GM23248 (cell line): Measurements from ENCODE around the gene ZNF398. TPM values are rescaled to one million over a fixed set of nuclear protein-coding genes. Genes with fewer than 3 reads are reported as not detected.
A peak's percentile ranks its signal among the peaks of the same experiment; 100 is the strongest.

Experiments used
- DNase-seq: peaks from one replicate; pipeline ENCODE4 v3.0.0-alpha.2; 2015
- H2AFZ ChIP-seq: fragments of 200-600 bp; sonication (generic); 2 replicates; pipeline ENCODE4 v1.6.1; 2016; ENCODE audit warnings: antibody characterized with exemption
- H3F3A ChIP-seq: fragments of 200-600 bp; sonication (generic); 2 replicates; pipeline ENCODE4 v1.6.1; 2016; ENCODE audit warnings: mild to moderate bottlenecking, antibody characterized with exemption, mixed run types; ENCODE audit not compliant: insufficient read depth
- H3K27ac ChIP-seq: fragments of 200-600 bp; sonication (generic); 2 replicates; pipeline ENCODE4 v1.5.1; 2016; ENCODE audit warnings: mild to moderate bottlenecking
- H3K27me3 ChIP-seq: fragments of 200-600 bp; sonication (generic); replicated peaks from 2 replicates; pipeline ENCODE4 v1.6.1; 2016; ENCODE audit warnings: mild to moderate bottlenecking; ENCODE audit not compliant: insufficient read depth
- H3K36me3 ChIP-seq: fragments of 200-600 bp; sonication (generic); 2 replicates; pipeline ENCODE4 v1.6.1; 2016; ENCODE audit warnings: low read depth, mild to moderate bottlenecking
- H3K4me1 ChIP-seq: fragments of 200-600 bp; sonication (generic); 2 replicates; pipeline ENCODE4 v1.6.1; 2016; ENCODE audit warnings: mild to moderate bottlenecking; ENCODE audit not compliant: insufficient read depth
- H3K4me2 ChIP-seq: fragments of 200-600 bp; sonication (generic); one replicate; pipeline ENCODE4 v1.6.1; 2016; ENCODE audit warnings: mild to moderate bottlenecking; ENCODE audit not compliant: unreplicated experiment
- H3K4me3 ChIP-seq: fragments of 200-600 bp; sonication (generic); 2 replicates; pipeline ENCODE4 v1.5.1; 2016; ENCODE audit warnings: mild to moderate bottlenecking
- H3K79me2 ChIP-seq: fragments of 200-600 bp; sonication (generic); 2 replicates; pipeline ENCODE4 v1.6.1; 2016; ENCODE audit warnings: mild to moderate bottlenecking; ENCODE audit not compliant: insufficient read depth
- H3K9ac ChIP-seq: fragments of 200-600 bp; sonication (generic); 2 replicates; pipeline ENCODE4 v1.6.1; 2016; ENCODE audit warnings: mild to moderate bottlenecking
- H3K9me2 ChIP-seq: fragments of 200-600 bp; sonication (generic); 2 replicates; pipeline ENCODE4 v1.6.1; 2016; ENCODE audit warnings: mixed run types, mild to moderate bottlenecking, moderate library complexity; ENCODE audit not compliant: insufficient read depth
- H3K9me3 ChIP-seq: fragments of 200-600 bp; sonication (generic); one replicate; pipeline ENCODE4 v1.6.1; 2017; ENCODE audit warnings: low read depth
- H4K20me1 ChIP-seq: fragments of 200-600 bp; sonication (generic); 2 replicates; pipeline ENCODE4 v1.6.0; 2016; ENCODE audit not compliant: insufficient read depth
- EZH2 ChIP-seq: fragments of 200-600 bp; sonication (generic); IDR thresholded peaks from 2 replicates; pipeline ENCODE4 v1.6.1; 2018; ENCODE audit warnings: antibody characterized with exemption, mild to moderate bottlenecking; ENCODE audit not compliant: insufficient read depth, poor library complexity, severe bottlenecking
- EZH2phosphoT487 ChIP-seq: fragments of 200-600 bp; sonication (generic); IDR thresholded peaks from 2 replicates; pipeline ENCODE4 v1.6.1; 2018; ENCODE audit warnings: antibody characterized with exemption, moderate library complexity, mild to moderate bottlenecking, low read depth; ENCODE audit not compliant: insufficient read depth
- WGBS, 2 experiments: methylation state at CpG; one replicate each; pipeline ENCODE4 v1.1.6; 2015 to 2017; ENCODE audit warnings: low lambda C conversion rate in 2 of 2, low coverage in 1 of 2; ENCODE audit errors: missing lambda C conversion rate in 2 of 2; 5-methylcytosine and 5-hydroxymethylcytosine counted together
- in situ Hi-C: fragments of 300-500 bp; cut with MboI; formaldehyde crosslinking; loops from 2 replicates; pipeline ENCODE4 v1.15.0; 2020
- polyA plus RNA-seq: library from polyadenylated mRNA; unstranded; fragments of >200 nt; fragmentation: Nextera tagmentation; extraction: Ambion mirVana; gene quantifications from 2 replicates; pipeline ENCODE4 v1.2.1, GENCODE V29; 2016
- total RNA-seq: library from RNA; depleted of rRNA; stranded (reverse); fragments of >200 nt; shearing (Covaris generic); gene quantifications from 2 replicates; pipeline ENCODE4 v1.2.3, GENCODE V29; 2014

ZNF398 gene
- total and polyA plus RNA-seq, 2 experiments from 2014 or later: 6.7 to 12.5 TPM

DNA sequence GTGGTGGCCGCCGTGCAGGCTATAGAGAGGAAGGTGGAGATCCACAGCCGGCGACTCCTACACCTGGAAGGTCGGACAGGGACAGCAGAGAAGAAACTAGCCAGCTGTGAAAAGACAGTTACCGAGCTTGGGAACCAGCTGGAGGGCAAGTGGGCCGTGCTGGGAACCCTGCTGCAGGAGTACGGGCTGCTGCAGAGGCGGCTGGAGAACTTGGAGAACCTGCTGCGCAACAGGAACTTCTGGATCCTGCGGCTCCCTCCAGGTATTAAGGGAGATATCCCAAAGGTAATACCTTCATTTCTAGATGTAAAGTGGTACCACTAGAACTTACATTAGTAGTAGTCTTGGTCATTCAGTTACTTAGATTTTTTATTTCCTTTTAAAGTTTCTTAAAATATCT lies 6.8 kb downstream of the ZNF398 start:
- no peak overlapping the region for H3K9ac ChIP-seq
- H4K20me1 ChIP-seq: no peaks in the 10 kb centered on the region; the same call in 1 of the 2 replicates
- no peak overlapping the region for H3K27ac ChIP-seq
- WGBS, 2 experiments: 92 to 96% methylated on average over 11 of the region's 11 CpGs
- H3K4me3 ChIP-seq: no peak overlapping the region
- no peak for TF ChIP-seq EZH2phosphoT487
- no peak for TF ChIP-seq EZH2
- H3K4me1 ChIP-seq: no peaks in the 10 kb centered on the region
- peaks cover 20% of the 10 kb centered on the region for H3K36me3 ChIP-seq
- H3K4me2 ChIP-seq: no peak overlapping the region
- H3K27me3 ChIP-seq: no peaks in the 10 kb centered on the region
- H3K9me3 ChIP-seq: no peaks in the 10 kb centered on the region
- no peak overlapping the region for H2AFZ ChIP-seq
- peaks cover 4% of the 10 kb centered on the region; the same call in 1 of the 2 replicates for H3F3A ChIP-seq
- H3K79me2 ChIP-seq: peaks cover 98% of the 10 kb centered on the region
- H3K9me2 ChIP-seq: no peaks in the 10 kb centered on the region
- in situ Hi-C loops: no loop called here
- no peak for DNase-seq

DNA sequence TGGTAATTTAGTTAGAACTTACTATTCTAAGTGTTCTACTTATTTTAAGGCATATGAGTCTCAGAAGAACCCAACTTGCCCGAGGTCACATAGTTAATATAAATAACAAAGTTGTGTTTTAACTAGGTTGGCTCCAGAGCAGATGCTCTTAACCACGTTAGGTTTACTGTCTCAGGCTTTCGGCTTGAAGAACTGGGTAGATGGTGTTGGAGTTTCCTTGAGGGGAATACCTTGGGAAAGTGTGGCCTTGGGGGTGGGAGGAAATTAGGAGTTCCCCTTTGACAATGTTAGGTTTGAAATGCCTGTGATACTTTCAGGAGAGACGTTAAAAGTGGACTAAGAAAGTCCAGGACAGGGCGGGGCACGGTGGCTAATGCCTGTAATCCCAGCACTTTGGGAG lies 9.6 kb downstream of the ZNF398 start:
- Histone ChIP-seq H3K4me2 (no peak overlapping the region), H2AFZ (no peak overlapping the region), H3K27me3 (no peaks in the 10 kb centered on the region), H3F3A (peaks cover 8% of the 10 kb centered on the region; the same call in 1 of the 2 replicates), H3K79me2 (peaks cover 98% of the 10 kb centered on the region), H4K20me1 (no peaks in the 10 kb centered on the region; the same call in 1 of the 2 replicates), H3K9me3 (no peaks in the 10 kb centered on the region), H3K36me3 (peaks cover 20% of the 10 kb centered on the region), H3K4me3 (no peak overlapping the region), H3K27ac (no peak overlapping the region), H3K9ac (no peak overlapping the region), H3K4me1 (peaks cover 7% of the 10 kb centered on the region; the same call in 1 of the 2 replicates), H3K9me2 (no peaks in the 10 kb centered on the region)
- in situ Hi-C loops: no loop called here
- TF ChIP-seq EZH2phosphoT487 (no peak), EZH2 (no peak)
- no peak for DNase-seq
- WGBS, 2 experiments: 98 to 99% methylated on average over 6 of the region's 6 CpGs

DNA sequence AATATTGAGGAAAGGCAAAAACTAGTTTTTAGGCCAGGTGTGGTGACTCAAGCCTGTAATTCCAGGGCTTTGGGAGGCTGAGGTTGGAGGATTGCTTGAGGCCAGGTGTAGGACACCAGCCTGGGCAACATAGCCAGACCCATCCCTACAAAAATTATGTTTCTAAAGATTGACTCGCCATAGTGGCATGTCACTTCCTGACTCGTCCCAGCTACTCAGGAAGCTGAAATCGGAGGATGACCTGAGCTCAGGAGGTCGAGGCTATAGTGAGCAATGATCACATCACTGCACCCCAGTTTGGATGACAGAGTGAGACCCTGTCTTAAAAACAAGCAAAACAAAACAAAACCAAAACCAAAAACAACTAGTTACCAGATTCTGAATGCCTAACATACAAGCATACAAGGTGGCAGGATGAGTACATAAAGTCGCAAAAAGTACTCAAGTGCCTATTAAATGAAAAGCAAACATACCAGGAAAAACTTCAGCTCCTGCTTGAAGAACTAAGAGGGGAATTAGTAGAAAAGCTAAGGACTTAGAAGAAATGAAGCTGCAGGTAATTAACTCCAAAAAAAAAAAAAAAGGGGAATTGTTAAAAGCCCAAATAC lies 14.1 kb downstream of the ZNF398 start:
- peaks cover 8% of the 10 kb centered on the region; the same call in 1 of the 2 replicates for H3F3A ChIP-seq
- no peaks in the 10 kb centered on the region for H4K20me1 ChIP-seq
- no peak overlapping the region for H3K27ac ChIP-seq
- no peak overlapping the region for H3K4me3 ChIP-seq
- DNase-seq: peak; percentile 45
- peaks cover 7% of the 10 kb centered on the region; the same call in 1 of the 2 replicates for H3K4me1 ChIP-seq
- H3K79me2 ChIP-seq: peaks cover 92% of the 10 kb centered on the region
- peaks cover 29% of the 10 kb centered on the region; the same call in 1 of the 2 replicates for H3K36me3 ChIP-seq
- H3K4me2 ChIP-seq: no peak overlapping the region
- H2AFZ ChIP-seq: no peak overlapping the region
- no peaks in the 10 kb centered on the region for H3K9me3 ChIP-seq
- in situ Hi-C loops: no loop called here
- H3K27me3 ChIP-seq: no peaks in the 10 kb centered on the region
- H3K9ac ChIP-seq: no peak overlapping the region
- TF ChIP-seq EZH2: no peak
- no peak for TF ChIP-seq EZH2phosphoT487
- H3K9me2 ChIP-seq: no peaks in the 10 kb centered on the region
- WGBS, 2 experiments: 45 to 46% methylated on average over 5 of the region's 5 CpGs

DNA sequence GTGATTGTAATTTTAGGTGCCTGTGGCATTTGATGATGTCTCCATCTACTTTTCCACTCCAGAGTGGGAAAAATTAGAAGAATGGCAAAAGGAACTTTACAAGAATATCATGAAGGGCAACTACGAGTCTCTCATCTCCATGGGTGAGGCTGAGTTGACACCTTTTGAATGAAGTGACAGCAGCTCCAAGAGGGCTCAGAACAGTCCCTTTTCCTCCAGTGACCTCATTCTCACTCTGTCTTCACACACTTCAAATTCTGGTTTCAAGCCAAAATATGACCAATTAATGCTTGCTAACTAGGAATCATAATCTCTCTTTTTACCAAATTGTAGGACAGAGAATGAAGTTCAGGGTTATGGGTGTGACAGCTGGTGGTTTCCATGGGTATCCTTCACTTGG lies 18.9 kb downstream of the ZNF398 start:
- no peaks in the 10 kb centered on the region for H3K9me2 ChIP-seq
- no peak for DNase-seq
- TF ChIP-seq EZH2: no peak
- no peak for TF ChIP-seq EZH2phosphoT487
- H3F3A ChIP-seq: peaks cover 4% of the 10 kb centered on the region; the same call in 1 of the 2 replicates
- no peak overlapping the region for H3K27ac ChIP-seq
- no peaks in the 10 kb centered on the region for H3K27me3 ChIP-seq
- H3K9ac ChIP-seq: no peak overlapping the region
- no peak overlapping the region for H2AFZ ChIP-seq
- in situ Hi-C loops: no loop called here
- H3K9me3 ChIP-seq: no peaks in the 10 kb centered on the region
- no peaks in the 10 kb centered on the region for H4K20me1 ChIP-seq
- H3K4me3 ChIP-seq: no peak overlapping the region
- WGBS, 2 experiments: 52 to 54% methylated on average over 1 of the region's 1 CpG
- peaks cover 50% of the 10 kb centered on the region for H3K79me2 ChIP-seq
- H3K4me2 ChIP-seq: no peak overlapping the region
- peaks cover 5% of the 10 kb centered on the region; the same call in 1 of the 2 replicates for H3K4me1 ChIP-seq
- peaks cover 57% of the 10 kb centered on the region; the same call in 1 of the 2 replicates for H3K36me3 ChIP-seq
